HG02981 (cell line): ENCODE data around the gene ERC2.

Experiments used
- ATAC-seq: cut with Tn5 transposase; IDR thresholded peaks from one replicate; pipeline ENCODE4 v1.9.1; 2021; ENCODE audit warnings: mild to moderate bottlenecking, moderate library complexity; ENCODE audit not compliant: unreplicated experiment

Gene ERC2

GRCh38 chr3:56428667-56429066 lies 39.6 kb downstream of the ERC2 start:
- ATAC-seq = no peak

DNA sequence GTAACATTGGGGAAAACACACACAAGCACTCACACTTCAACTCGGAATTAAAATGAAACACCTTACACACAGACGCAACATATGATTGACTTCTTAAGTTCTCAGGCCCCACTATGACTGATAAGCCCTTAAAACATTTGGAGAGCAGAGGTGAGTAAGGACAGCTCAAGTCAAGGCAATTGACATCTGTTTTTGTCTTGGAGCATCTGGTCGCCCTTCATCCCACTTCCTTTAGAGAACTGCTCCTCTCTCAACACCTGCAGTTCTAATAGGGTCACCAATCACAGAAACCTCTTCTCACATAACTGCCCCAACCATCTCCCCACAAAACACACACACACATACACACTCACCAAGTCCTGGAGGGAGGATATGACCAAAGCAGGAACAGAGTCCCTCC lies 43.4 kb downstream of the ERC2 start:
- no peak for ATAC-seq

- no peak for ATAC-seq
These were observed 43.9 kb downstream of the ERC2 start for GRCh38 chr3:56424336-56424735.

DNA sequence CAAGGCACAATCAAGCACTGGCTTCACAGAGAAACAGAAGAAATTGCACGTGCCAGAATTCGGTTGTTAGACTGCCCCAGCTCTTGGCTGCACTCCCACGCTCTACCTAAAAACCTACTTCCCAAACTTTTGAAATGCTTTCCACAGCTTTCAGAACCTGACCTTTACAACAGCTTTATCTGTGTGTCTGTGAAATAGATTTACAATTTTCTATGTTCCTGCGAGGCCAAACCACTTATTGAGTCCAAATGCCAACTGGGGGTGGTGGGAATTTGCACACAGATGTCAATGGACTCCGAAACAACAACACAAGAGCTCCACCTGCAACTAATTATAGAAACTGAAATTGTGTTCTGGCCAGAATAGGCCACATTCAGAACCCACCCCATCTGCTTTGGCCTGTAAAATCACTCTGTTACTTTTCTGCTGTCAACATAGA lies 44.6 kb downstream of the ERC2 start:
- ATAC-seq = no peak

- no peak for ATAC-seq
These were observed 46.0 kb downstream of the ERC2 start for GRCh38 chr3:56422316-56422715.

GRCh38 chr3:56421205-56421604 lies 47.1 kb downstream of the ERC2 start:
- no peak for ATAC-seq

DNA sequence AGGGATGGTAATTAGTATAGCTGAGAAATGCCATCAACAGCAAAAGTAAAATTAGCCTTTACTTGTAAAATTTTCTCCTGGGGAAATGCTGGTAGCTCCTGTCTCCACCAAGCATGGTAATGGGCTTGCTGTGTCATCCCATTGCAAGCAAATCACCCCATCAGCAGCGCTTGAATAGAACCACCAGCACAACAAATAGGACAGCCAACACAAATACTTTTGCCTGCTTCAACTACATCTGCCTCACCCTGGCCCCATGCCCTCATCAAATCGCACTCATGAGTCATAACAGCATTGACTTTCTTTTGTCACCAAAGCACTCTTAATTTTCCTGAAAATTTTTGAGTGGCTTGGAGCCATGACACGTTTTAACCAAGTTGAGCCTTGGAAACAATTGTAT lies 52.6 kb downstream of the ERC2 start:
- no peak for ATAC-seq

GRCh38 chr3:56413911-56414310 lies 54.4 kb downstream of the ERC2 start:
- ATAC-seq = no peak

DNA sequence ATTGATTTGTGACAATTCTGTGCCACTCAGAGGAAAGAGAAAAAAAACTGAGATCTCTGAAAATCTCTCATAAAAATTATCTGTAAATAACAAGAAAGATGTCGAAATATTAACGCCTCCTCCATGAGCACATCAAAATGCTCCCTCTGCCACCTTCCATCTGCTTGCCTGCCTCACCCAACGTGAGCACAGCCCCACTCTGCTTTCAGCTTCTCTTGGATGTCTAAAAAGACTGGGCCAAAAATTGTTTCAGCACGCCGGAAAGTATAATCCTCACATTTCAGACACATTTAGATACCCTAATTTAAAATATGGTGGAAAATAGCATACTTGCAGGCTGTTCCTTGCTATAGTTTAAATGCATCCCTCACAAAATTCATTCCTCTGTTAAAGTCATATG lies 57.1 kb downstream of the ERC2 start:
- no peak for ATAC-seq

DNA sequence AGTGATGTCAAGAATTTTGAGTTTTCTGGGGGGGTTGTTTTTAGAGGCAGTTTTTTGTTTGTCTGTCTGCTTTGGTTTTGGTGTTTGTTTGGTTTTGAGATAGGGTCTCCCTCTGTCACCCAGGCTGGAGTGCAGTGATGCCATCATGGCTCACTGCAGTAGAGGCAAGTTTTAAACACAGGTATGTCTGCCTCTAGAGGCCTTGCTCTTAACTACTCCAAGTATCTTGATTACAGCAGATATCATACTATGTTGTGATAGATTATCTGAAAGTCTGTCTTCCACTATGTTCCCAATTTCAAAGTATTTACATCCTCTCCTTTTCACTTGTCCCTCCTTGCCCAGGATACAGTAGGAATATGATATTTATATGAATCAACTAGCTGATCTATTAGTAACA lies 57.7 kb downstream of the ERC2 start:
- no peak for ATAC-seq

DNA sequence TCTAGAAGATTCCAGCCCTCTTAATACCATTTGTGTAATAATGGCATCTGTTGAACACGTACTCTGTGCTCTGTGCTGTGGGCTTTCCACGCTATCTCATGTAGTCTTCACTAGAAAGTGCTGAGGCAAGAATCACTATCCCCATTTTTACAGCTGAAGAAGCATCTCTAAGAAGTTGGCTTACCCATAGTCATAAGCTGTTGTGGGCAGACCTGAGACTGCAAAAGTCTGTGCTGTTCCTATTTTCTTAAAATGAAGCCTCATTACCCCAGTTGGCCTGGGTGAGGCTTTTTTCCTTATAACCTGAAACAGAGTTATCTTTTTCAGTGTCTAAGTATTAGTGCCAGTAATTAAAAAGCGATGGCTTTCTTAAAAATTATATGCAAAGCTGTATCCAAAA lies 58.5 kb downstream of the ERC2 start:
- ATAC-seq = no peak

GRCh38 chr3:56408761-56409196 lies 59.5 kb downstream of the ERC2 start:
- ATAC-seq = no peak

DNA sequence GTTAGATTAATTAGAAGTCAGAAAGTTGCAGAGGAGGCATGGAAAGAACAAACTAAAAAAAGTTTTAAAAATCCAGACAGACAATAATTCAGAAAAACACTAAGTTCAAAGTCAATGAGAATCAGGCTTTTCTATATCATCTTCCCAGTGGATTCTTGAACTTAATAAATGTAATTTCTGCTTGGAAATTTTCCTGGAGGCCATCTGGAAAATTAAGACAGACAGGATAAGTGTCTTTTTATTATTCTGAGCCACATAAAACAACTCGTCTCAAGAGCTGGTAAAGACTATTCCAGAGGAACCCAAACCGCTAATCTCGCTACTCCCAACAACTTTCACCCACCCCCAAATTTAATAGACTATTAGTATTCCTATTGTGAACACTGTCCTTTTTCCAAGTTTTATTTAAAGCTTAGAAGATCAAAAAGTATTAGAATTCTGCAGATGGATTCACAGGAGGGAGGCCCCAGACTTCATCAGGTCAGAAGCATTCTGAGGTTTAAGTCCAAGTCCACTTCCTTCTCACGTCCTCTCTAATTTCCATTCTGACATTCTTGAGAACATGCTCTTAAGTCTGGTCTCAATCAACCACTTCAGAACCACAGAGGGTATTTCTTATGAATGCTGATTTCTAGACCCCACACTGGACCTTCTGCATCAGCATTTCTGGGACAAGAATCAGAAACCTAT lies 61.3 kb downstream of the ERC2 start:
- ATAC-seq = no peak

GRCh38 chr3:56404884-56405283 lies 63.4 kb downstream of the ERC2 start:
- no peak for ATAC-seq

DNA sequence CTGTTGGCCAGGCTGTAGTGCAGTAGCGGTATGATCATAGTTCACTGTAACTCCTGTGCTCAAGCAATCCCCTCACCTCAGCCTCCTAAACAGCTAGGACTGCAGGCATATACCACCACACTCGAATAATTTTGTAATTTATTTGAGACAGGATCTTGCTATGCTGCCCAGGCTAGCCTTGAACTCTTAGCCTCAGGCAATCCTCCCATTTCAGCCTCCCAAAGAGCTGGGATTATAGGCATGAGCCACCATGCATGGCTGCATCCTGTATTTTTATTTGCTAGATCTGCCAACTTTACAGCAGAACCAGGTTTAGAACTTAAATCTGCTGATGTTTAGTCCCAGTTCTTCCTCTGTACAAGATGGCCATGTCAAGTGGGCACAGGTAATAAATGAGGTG lies 69.6 kb downstream of the ERC2 start:
- no peak for ATAC-seq

DNA sequence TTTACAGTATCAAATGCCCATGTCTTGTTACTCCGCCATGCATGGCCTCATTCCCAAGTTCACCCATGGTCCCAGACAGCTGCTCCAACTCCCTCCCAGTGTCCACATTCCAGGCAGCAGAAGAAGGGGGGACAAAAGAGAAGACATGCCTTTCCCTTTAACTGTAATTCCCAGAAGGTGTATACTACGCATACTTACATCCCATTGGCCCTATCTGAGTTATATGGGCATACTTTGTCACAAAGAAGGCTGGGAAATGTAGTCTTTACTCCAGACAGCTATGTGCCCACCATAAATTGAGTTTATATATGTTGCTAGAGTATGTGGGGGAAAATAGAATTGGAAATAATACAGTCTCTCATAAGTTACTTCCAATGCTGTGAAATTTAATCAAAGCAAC lies 70.5 kb downstream of the ERC2 start:
- ATAC-seq = no peak

DNA sequence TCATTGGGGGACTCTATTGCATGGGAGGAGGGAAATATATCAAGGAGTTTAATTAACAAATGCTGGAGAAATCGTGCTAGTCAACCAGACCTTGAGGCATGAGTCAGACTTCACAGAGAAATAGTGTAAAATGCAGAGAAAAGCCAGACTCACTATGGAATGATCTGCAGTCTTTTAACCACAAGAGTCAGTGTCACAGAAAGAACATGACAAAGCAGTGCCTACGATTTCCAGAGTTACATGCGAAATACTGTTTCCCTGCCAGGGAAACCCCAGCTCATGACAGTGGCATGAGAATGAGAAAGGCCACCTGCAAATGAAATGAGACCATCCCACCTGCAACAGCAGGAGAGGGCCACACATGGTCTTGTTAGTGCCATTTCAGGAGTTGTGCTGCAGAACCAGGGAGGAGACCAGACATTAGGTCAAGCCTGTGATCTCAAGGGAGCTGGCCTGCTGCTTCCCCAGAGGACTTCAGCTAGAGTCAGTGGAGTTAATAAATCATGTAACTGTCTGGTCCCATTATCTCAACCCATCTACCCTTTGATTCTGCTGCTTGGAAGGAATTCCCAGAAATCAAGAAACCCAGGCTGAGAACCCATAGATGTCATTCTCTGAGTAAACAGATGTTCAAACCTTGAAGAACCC lies 79.0 kb downstream of the ERC2 start:
- no peak for ATAC-seq

GRCh38 chr3:56383092-56383491 lies 85.2 kb downstream of the ERC2 start:
- ATAC-seq = no peak

- ATAC-seq = no peak
These were observed 88.5 kb downstream of the ERC2 start for GRCh38 chr3:56379723-56380287.

DNA sequence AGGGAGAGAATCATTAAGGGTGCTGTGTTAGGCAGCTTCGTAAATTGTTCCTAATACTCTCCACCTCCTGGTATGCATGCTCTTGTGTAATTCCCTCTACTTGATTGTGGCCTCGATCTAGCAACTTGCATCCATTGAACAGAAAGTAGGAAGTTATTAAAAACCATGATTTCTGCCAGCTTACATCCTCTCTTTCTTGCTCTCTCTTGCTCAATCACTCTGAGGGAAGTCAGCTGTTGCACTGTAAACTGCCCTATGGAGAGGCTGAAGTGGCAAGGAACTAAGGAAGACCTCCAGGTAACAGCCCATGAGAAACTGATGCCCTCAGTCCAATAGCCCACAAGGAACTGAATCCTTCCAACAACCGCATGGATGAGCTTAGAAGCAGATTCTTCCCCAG lies 92.6 kb downstream of the ERC2 start:
- ATAC-seq = no peak

GRCh38 chr3:56373386-56373785 lies 94.9 kb downstream of the ERC2 start:
- ATAC-seq = no peak

GRCh38 chr3:56370991-56371775 lies 97.1 kb downstream of the ERC2 start:
- no peak for ATAC-seq
